HG03095 (cell line): ENCODE data around the gene AKR1C4.
"Not testable (repeated sequence)": the region's sequence is repeated elsewhere in the genome, so short reads cannot be mapped to it uniquely, and the experiment has no call there.

Experiments used
- ATAC-seq: cut with Tn5 transposase; IDR thresholded peaks from one replicate; pipeline ENCODE4 v1.9.1; 2021; ENCODE audit warnings: moderate library complexity; ENCODE audit not compliant: unreplicated experiment

AKR1C4 gene

DNA sequence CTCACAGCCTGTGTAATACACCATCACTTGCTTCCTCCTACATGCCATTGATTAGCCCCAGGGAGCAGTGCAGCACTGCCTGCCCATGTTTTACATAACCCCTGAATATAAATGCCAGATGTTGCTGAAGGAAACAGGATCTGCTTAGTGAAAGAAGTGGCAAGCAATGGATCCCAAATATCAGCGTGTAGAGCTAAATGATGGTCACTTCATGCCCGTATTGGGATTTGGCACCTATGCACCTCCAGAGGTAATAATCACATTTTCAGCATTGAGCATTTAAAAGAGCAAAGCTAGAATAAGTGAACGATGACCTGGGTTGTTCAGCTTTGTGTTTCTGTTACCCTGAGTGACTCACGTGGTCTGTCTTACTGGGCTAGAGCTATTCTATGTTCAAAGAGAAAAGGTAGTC is at the start of gene AKR1C4:
Gene AKR1C4 (plus strand): TSS at position 136 of the 412 bp plus-strand sequence. CDS start 31 bp downstream, at position 167.
- ATAC-seq = no peak

DNA sequence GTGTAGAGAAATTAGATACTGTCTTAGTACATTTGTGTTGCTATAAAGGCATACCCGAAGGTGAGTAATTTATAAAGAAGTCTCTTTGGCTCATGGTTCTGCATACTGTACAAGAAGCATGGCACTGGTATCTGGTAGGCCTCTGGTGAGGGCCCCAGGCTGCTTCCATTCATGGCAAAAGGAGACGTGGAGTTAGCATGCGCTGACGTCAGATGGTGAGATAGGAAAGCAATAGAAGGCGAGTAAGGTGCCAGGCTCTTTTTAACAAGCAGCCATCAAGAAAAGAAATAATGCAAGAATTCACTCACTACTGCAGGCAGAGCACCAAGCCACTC is 49.8 kb upstream of the AKR1C4 start:
- no peak for ATAC-seq

GRCh38 chr10:5147255-5147980 is 49.2 kb upstream of the AKR1C4 start:
- no peak for ATAC-seq

- ATAC-seq = no peak
Observed at GRCh38 chr10:5147981-5148677, 48.5 kb upstream of the AKR1C4 start.

DNA sequence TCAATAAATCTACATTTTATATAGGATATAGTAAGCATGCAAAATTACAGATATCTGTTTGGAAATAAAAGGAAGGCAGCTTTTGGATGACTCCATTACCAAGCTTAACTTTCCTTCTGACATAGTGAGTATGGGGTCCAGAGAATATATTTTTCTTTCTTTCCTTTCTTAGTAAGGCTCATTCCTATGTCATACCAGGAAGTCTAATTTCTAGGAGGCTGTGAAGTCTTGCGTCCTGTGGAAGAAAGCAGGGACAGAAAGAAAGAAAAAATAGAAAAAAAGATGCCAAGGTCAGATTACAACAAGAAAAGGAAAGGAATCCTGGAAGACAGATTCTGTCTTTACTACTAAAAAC is 48.0 kb upstream of the AKR1C4 start:
- ATAC-seq = no peak

- no peak for ATAC-seq
Observed at GRCh38 chr10:5151076-5151475, 45.6 kb upstream of the AKR1C4 start.

- no peak for ATAC-seq
Observed at GRCh38 chr10:5155951-5156350, 40.7 kb upstream of the AKR1C4 start.

DNA sequence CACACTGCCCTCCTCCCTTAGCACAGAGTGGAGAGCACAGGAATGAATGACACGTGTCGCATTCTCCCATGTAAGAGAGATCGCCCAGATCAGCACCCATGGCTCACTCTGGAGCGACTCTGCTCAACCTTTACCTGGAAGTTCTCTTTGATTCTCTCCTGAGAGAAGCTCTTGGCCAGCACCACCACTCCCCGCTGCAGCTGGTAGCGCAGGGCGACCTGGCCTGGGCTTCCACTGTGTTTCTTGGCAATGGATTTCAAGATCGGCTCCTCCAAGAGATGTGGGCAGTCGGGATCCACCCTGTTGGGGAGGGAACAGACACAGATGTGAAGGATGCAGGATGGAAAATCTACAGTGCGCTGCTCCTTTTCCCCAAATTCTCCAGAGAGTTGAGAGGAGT is 39.1 kb upstream of the AKR1C4 start:
- ATAC-seq = no peak

DNA sequence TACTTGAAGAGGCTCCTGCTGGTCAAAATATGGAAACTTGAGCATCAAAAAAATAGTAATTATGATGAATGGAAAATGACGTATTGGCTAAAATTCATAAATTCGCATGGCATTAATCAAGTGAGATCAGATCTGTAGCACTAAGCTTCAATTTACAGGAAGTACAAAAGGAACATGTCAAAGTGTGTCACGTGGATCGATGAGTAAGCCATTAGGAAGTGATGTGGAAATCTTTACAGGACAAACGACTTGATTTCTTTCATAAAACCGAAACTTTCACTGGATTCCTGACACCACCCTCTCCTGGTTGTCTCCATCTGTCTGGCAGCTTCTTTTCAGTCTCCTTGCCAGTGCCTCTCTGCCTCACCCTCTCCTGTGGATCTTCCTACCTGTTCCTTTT is 37.5 kb upstream of the AKR1C4 start:
- no peak for ATAC-seq

- ATAC-seq = no peak
Observed at GRCh38 chr10:5163487-5163886, 33.1 kb upstream of the AKR1C4 start.

GRCh38 chr10:5165738-5166137 is 30.9 kb upstream of the AKR1C4 start:
- ATAC-seq = no peak

GRCh38 chr10:5168897-5169420 is 27.7 kb upstream of the AKR1C4 start:
- ATAC-seq = no peak

DNA sequence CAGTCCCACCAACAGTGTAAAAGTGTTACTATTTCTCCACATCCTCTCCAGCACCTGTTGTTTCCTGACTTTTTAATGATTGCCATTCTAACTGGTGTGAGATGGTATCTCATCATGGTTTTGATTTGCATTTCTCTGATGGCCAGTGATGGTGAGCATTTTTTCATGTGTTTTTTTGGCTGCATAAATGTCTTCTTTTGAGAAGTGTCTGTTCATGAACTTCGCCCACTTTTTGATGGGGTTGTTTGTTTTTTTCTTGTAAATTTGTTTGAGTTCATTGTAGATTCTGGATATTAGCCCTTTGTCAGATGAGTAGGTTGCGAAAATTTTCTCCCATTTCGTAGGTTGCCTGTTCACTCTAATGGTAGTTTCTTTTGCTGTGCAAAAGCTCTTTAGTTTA is 21.1 kb upstream of the AKR1C4 start:
- not testable (repeated sequence) for ATAC-seq

GRCh38 chr10:5180503-5180902 is 16.1 kb upstream of the AKR1C4 start:
- ATAC-seq = not testable (repeated sequence)

GRCh38 chr10:5183923-5184322 is 12.7 kb upstream of the AKR1C4 start:
- no peak for ATAC-seq

GRCh38 chr10:5184987-5185775 is 11.5 kb upstream of the AKR1C4 start, which contains the start of gene AKR1C8:
Gene AKR1C8 (minus strand): TSS chr10:5185150. CDS start chr10:5185104, 46 bp downstream.
- no peak for ATAC-seq

DNA sequence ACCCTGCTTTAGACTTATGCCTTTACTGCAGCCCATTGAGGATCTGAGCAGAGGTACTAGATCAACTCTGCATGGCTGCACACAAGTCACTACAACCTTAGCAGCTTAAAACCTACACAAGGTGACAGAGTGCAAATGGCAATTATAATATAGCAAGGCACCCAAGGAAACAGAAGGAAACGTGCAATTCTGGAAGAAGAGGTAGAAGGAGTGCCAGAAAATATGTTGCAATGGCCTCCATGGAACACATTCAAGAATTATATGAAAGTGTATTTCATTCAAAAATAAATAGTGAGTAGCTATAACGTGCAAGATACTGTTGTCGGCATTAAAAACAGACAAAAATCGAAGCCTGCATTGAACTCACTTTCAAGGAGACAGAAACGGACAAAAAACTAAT is 8.8 kb upstream of the AKR1C4 start:
- ATAC-seq = no peak

DNA sequence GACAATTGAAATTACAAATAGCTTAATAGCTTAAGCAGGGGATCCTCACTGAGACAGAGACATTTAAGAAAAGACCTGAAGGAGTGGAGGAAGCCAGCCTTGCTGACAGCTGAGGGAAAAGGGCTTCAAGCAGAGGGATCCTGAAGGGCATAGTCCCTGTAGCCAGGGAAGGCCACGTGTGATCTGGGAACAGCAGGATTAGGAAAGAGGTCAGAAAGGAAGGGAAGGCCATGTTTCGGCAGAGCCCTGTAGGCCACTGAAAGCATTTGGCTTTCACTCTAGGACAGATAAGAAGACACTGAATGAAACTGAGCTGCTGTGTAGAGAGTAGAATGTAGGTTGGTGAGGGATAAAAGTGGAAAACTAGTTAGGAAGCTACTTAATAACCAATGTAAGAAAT is 8.3 kb upstream of the AKR1C4 start:
- no peak for ATAC-seq

GRCh38 chr10:5194431-5194830 is 2.2 kb upstream of the AKR1C4 start:
- ATAC-seq = no peak

GRCh38 chr10:5195727-5196374 is 786 bp upstream of the AKR1C4 start:
- ATAC-seq = no peak

DNA sequence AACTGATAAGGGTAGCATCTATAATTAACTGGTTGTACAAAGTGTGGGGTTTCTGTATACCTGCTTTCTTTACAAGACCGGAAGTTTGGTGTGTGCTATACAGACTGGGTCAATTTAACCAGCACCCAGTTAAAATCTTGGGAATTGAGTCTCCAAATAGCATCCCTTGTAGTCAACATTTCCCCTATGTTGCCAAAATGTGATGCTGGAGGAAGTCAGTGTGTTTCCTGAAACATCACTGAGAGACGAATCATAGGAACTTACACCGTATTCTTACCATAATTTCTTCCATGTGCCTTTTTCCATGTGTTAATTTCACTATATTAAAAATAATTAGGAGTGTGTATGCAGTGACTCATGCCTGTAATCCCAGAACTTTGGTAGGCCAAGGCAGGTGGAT is 1.7 kb downstream of the AKR1C4 start:
- ATAC-seq = no peak
